ENCODE measurements around the gene TGFBR1.

DNA sequence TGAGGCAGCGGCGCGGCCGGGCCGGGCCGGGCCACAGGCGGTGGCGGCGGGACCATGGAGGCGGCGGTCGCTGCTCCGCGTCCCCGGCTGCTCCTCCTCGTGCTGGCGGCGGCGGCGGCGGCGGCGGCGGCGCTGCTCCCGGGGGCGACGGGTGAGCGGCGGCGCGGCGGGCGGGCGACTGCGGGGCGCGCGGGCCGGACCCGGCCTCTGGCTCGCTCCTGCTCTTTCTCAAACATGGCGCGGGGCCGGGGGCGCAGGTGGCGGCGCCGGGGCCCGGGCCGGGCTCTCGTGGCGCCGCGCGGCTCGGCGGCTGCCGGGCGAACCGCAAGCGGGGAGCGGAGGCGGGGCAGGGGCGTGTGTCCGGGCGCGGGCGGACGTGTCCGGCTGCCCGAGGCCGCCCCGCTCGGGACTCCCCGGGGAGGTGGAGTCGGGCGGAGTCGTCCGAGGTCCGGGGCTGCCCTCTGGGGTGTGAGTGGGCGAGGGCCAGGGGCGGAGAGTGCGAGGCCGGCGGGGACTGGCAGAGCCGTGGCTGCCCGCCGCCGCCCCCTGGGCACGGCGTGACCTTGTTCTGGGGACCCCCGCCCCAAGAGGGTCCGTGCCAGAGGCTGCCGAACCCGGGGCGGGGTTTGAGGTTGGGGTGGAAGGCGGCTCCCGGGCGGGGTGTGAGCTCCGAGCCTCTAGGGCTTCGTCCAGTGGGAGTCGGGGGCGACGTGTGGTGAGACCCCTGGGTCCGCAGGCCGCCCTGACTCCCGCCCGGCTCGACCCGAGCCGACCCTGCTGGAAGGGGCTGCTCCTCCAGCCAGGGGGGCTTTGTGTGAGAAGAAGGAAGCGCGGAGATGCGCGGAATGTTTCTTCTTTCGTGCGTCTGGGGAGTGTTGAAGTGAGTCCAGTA is 485 bp downstream of the TGFBR1 start:
- TF ChIP-seq, protein P1, sequence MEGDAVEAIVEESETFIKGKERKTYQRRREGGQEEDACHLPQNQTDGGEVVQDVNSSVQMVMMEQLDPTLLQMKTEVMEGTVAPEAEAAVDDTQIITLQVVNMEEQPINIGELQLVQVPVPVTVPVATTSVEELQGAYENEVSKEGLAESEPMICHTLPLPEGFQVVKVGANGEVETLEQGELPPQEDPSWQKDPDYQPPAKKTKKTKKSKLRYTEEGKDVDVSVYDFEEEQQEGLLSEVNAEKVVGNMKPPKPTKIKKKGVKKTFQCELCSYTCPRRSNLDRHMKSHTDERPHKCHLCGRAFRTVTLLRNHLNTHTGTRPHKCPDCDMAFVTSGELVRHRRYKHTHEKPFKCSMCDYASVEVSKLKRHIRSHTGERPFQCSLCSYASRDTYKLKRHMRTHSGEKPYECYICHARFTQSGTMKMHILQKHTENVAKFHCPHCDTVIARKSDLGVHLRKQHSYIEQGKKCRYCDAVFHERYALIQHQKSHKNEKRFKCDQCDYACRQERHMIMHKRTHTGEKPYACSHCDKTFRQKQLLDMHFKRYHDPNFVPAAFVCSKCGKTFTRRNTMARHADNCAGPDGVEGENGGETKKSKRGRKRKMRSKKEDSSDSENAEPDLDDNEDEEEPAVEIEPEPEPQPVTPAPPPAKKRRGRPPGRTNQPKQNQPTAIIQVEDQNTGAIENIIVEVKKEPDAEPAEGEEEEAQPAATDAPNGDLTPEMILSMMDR (conservative IDR thresholded peaks at IDR 0.05; ENCODE audit: low read length): no peak
- no peak for TF ChIP-seq EZH2phosphoT487 (IDR thresholded peaks at IDR 0.05; ENCODE audit: borderline replicate concordance)

All from Loucy (cell line).